GM13977 (cell line): ENCODE data around the gene NR2C2AP.

Experiments
- DNase-seq: peaks from one replicate; pipeline ENCODE4 v3.0.0; 2012; ENCODE audit warnings: low spot score
- in situ Hi-C: fragments of 300-500 bp; cut with MboI; formaldehyde crosslinking; loops from one replicate; pipeline ENCODE4 v1.12.0; 2022; ENCODE audit warnings: low sequenced_read_pairs, low pct_unique_long_range_greater_than_20kb, mixed read lengths, inconsistent platforms; ENCODE audit not compliant: unreplicated experiment
- TF ChIP-seq, protein P1 (sequence below): IDR thresholded peaks from 2 replicates; pipeline ENCODE4 v1.5.1; 2012; ENCODE audit warnings: mild to moderate bottlenecking, control low read depth; ENCODE audit not compliant: insufficient read depth; ENCODE audit errors: extremely low read depth, missing control alignments

Gene NR2C2AP

DNA sequence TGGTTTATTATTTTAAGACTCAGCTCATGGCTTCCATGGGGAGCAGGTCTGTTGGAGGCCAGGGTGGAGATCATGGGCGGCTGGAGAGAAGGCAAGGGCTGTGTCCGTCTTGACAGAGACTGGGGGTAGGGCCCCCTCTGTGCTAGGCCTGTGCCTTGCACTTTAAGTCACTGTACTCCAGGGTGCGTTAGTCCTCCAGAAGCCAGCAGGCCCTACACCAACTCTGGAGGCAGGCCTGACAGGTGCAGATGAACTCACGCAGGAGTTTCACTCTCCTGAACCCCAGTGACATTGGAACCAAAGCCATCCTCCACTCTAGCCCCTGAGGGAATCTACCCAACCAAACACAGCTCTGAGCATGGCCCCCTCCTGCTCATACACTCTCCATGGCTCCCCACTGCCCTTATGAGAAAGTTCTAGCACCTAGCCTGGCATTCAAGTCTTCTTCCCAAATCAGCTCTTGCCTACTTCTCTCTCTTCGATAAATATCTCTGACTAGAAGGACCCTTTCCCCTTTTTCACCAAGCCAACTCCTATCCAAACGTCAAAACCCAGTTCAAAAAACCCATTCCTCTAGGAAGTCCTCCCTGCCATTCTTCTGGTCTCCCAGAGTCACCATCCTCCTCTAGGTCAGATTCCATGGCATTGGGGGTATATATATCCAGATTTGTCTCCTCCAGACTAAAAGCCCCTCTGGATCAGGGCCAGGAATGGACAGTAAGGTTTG lies 48.3 kb downstream of the NR2C2AP start:
- in situ Hi-C loops = loop anchor here (25.0 kb wide), 1 partner anchor 332 kb away; no protein-coding TSS in a partner anchor
- DNase-seq = no peak
- TF ChIP-seq, protein P1, sequence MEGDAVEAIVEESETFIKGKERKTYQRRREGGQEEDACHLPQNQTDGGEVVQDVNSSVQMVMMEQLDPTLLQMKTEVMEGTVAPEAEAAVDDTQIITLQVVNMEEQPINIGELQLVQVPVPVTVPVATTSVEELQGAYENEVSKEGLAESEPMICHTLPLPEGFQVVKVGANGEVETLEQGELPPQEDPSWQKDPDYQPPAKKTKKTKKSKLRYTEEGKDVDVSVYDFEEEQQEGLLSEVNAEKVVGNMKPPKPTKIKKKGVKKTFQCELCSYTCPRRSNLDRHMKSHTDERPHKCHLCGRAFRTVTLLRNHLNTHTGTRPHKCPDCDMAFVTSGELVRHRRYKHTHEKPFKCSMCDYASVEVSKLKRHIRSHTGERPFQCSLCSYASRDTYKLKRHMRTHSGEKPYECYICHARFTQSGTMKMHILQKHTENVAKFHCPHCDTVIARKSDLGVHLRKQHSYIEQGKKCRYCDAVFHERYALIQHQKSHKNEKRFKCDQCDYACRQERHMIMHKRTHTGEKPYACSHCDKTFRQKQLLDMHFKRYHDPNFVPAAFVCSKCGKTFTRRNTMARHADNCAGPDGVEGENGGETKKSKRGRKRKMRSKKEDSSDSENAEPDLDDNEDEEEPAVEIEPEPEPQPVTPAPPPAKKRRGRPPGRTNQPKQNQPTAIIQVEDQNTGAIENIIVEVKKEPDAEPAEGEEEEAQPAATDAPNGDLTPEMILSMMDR = peak; percentile 51

DNA sequence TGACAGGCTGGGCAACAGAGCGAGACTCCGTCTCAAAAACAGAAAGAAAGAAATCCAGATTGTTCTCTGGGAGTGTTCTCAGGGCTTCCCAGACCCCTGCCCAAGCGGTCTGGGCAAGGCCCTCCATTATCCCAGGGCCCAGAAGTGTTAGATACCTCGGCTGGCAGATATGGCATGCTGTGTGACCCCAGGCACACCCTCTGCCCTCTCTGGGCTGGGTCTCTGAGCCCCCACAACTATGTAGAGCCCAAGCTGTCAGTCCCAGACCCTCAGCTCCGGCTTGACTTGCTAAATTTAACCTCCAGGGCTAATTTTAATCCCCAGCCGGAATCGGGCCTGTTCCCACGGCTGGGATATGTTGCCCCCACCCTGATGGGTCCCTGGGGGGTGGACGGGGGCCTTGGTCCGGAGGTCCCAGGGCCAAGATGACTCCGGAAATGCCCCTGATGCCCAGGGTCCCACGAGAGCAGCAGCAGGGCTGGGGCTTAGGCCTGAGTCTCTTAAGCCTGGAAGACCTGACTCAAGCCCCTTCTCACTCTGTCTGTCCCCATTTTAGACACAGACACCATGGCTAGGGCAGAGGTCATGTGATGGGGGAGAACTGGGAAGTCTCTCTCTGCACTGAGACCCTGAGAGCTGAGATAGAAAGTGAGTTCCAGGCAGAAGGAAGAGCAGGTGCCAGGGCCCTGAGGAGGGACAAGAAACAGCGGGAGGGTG lies 50.4 kb downstream of the NR2C2AP start:
- no peak for DNase-seq
- in situ Hi-C loops = loop anchor here (25.0 kb wide), 1 partner anchor 334 kb away; no protein-coding TSS in a partner anchor
- TF ChIP-seq, protein P1 = no peak

DNA sequence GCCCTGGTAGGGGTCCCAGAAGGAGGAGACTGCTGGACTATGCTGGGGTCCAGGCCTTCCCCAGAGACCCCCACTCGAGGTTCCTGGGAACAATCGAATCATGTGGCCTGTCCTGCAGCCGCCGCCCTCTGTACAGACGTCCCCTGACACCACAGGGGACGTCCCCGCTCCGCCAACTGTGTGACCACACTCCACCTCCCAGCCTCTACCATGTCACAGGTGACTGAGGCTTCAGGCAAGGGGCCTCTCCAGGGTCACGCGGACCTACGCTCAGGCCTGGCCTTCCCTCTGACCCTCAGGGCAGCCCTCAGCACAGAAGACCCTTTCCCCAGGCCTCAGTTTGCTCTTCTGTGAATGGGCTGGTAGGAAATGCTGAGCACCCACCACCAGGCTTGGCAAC lies 51.8 kb downstream of the NR2C2AP start:
- DNase-seq = no peak
- TF ChIP-seq, protein P1 = no peak
- in situ Hi-C loops = loop anchor here (25.0 kb wide), 1 partner anchor 336 kb away; no protein-coding TSS in a partner anchor
